PC-3 (cell line): ENCODE measurements around the gene NEO1. TPM values are rescaled to one million over a fixed set of nuclear protein-coding genes. Genes with fewer than 3 reads are reported as not detected.

Experiments used
- ATAC-seq: fragments of 200-7000 bp; cut with Tn5 transposase; 2 replicates; pipeline ENCODE4 v1.9.1; 2020; ENCODE audit warnings: mild to moderate bottlenecking, moderate library complexity
- BruUV-seq: library from RNA; stranded (reverse); fragments of 400-500 nt; replicated peaks from 2 replicates; lab custom pipeline; 2021; lab: Mats Ljungman, UMichigan
- CTCF ChIA-PET: fragments of 300-600 bp; sonication (Branson Sonifier 250); formaldehyde crosslinking; loops from one replicate; lab custom pipeline; 2022; ENCODE audit warnings: antibody characterized with exemption; lab: Charles Lee
- POLR2A ChIA-PET: fragments of 300-600 bp; sonication (Branson Sonifier 250); formaldehyde crosslinking; loops from one replicate; lab custom pipeline; 2022; ENCODE audit warnings: antibody characterized with exemption; ENCODE audit not compliant: unreplicated experiment; lab: Charles Lee
- DNase-seq: peaks from one replicate; pipeline ENCODE4 v3.0.0-alpha.2; 2015
- H2AFZ ChIP-seq: fragments of 300-600 bp; sonication (generic); 2 replicates; pipeline ENCODE4 v1.6.0; 2016; ENCODE audit warnings: antibody characterized with exemption, low read length
- H3F3A ChIP-seq: fragments of 300-600 bp; sonication (generic); one replicate; pipeline ENCODE4 v1.6.0; 2017; ENCODE audit warnings: antibody characterized with exemption, low read length, control low read depth, mild to moderate bottlenecking; ENCODE audit not compliant: unreplicated experiment
- H3K27ac ChIP-seq: fragments of 300-600 bp; sonication (generic); 2 replicates; pipeline ENCODE4 v1.5.1; 2016; ENCODE audit warnings: mild to moderate bottlenecking, low read length
- H3K27me3 ChIP-seq: fragments of 300-600 bp; sonication (generic); 2 replicates; pipeline ENCODE4 v1.6.1; 2016; ENCODE audit warnings: low read length, mixed read lengths
- H3K36me3 ChIP-seq: fragments of 300-600 bp; sonication (generic); 2 replicates; pipeline ENCODE4 v1.6.1; 2016; ENCODE audit warnings: low read depth, mixed run types, low read length, mixed read lengths
- H3K4me1 ChIP-seq: fragments of 300-600 bp; sonication (generic); 2 replicates; pipeline ENCODE4 v1.5.1; 2016; ENCODE audit warnings: low read length; ENCODE audit not compliant: insufficient read depth
- H3K4me2 ChIP-seq: fragments of 300-600 bp; sonication (generic); 2 replicates; pipeline ENCODE4 v1.6.0; 2016; ENCODE audit warnings: low read length
- H3K4me3 ChIP-seq: fragments of 300-600 bp; sonication (generic); 2 replicates; pipeline ENCODE4 v1.5.1; 2016; ENCODE audit warnings: mild to moderate bottlenecking, low read length, mixed read lengths
- H3K79me2 ChIP-seq: fragments of 300-600 bp; sonication (generic); 2 replicates; pipeline ENCODE4 v1.6.1; 2017; ENCODE audit warnings: low read length, mixed read lengths
- H3K9ac ChIP-seq: fragments of 300-600 bp; sonication (generic); 2 replicates; pipeline ENCODE4 v1.6.0; 2016; ENCODE audit warnings: mild to moderate bottlenecking, low read length
- H3K9me2 ChIP-seq: fragments of 300-600 bp; sonication (generic); replicated peaks from 2 replicates; pipeline ENCODE4 v1.6.1; 2016; ENCODE audit warnings: mixed run types, low read length, mixed read lengths
- H3K9me3 ChIP-seq: fragments of 300-600 bp; sonication (generic); 2 replicates; pipeline ENCODE4 v1.6.1; 2016; ENCODE audit warnings: low read length, mixed read lengths
- H4K20me1 ChIP-seq: fragments of 300-600 bp; sonication (generic); 2 replicates; pipeline ENCODE4 v1.6.1; 2016; ENCODE audit warnings: low read length, mixed read lengths
- EZH2 ChIP-seq: fragments of 300-600 bp; sonication (generic); IDR thresholded peaks from one replicate; pipeline ENCODE4 v1.6.1; 2017; ENCODE audit warnings: antibody characterized with exemption, mild to moderate bottlenecking, low read length; ENCODE audit not compliant: unreplicated experiment
- EZH2phosphoT487 ChIP-seq: fragments of 300-600 bp; sonication (generic); IDR thresholded peaks from 2 replicates; pipeline ENCODE4 v1.6.1; 2018; ENCODE audit warnings: mild to moderate bottlenecking, antibody characterized with exemption, low read length, borderline replicate concordance
- intact Hi-C: fragments of 100-400 bp; cut with micrococcal nuclease; formaldehyde crosslinking; loops from 2 replicates; pipeline ENCODE4 v1.9.0; 2023
- total RNA-seq: library from RNA; depleted of rRNA; stranded (reverse); fragments of >200 nt; gene quantifications from 2 replicates; pipeline ENCODE4 v1.2.3, GENCODE V29; 2014
- TF ChIP-seq, protein P1 (sequence below): fragments of 300-600 bp; sonication (generic); conservative IDR thresholded peaks from 2 replicates; pipeline ENCODE4 v1.5.1; 2017; ENCODE audit warnings: antibody characterized with exemption, low read depth, mild to moderate bottlenecking, low read length

The NEO1 gene
- total RNA-seq, 1 experiment from 2014 or later = 1.2 TPM

DNA sequence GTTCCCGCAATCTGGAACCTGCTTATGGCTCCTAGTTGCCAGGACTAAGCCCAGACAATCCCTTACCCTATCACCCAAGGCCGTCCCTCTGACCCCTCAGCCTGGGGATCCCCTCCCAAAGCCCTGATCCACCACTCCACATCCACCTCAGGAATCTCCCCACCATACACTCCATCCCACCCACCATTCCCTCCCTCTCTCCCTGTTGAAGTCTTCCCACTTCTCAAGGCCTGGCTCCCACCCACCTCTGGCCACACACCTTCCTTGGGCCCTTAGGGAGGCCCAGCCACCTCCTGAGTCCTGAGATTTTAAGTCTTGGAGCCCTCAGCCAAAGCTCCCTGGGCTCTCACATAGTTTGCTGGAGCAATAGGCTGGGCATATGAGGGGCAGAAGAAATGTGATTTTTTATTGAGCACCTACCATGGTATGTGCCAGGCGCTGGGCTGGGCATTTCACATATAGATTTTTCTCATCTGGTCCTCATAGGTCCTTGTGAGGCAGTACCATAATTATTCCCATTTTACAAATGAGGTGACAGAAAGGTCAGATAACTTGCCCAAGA is 268.4 kb downstream of the NEO1 start:
- Histone ChIP-seq H3F3A (no peaks in the 10 kb centered on the region), H3K4me3 (no peak overlapping the region), H2AFZ (no peak overlapping the region), H3K9me2 (no peaks in the 10 kb centered on the region), H3K79me2 (no peaks in the 10 kb centered on the region), H3K4me2 (no peak overlapping the region), H3K36me3 (no peaks in the 10 kb centered on the region), H4K20me1 (no peaks in the 10 kb centered on the region), H3K27ac (no peak overlapping the region), H3K9ac (no peak overlapping the region), H3K27me3 (no peaks in the 10 kb centered on the region), H3K9me3 (no peaks in the 10 kb centered on the region), H3K4me1 (no peaks in the 10 kb centered on the region)
- no TSS peak for BruUV-seq
- ChIA-PET CTCF (no interaction called here), POLR2A (no interaction called here)
- intact Hi-C loops = no loop called here
- ATAC-seq = no peak
- no peak for DNase-seq
- TF ChIP-seq EZH2 (no peak), EZH2phosphoT487 (no peak)
- TF ChIP-seq, protein P1, sequence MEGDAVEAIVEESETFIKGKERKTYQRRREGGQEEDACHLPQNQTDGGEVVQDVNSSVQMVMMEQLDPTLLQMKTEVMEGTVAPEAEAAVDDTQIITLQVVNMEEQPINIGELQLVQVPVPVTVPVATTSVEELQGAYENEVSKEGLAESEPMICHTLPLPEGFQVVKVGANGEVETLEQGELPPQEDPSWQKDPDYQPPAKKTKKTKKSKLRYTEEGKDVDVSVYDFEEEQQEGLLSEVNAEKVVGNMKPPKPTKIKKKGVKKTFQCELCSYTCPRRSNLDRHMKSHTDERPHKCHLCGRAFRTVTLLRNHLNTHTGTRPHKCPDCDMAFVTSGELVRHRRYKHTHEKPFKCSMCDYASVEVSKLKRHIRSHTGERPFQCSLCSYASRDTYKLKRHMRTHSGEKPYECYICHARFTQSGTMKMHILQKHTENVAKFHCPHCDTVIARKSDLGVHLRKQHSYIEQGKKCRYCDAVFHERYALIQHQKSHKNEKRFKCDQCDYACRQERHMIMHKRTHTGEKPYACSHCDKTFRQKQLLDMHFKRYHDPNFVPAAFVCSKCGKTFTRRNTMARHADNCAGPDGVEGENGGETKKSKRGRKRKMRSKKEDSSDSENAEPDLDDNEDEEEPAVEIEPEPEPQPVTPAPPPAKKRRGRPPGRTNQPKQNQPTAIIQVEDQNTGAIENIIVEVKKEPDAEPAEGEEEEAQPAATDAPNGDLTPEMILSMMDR = no peak

DNA sequence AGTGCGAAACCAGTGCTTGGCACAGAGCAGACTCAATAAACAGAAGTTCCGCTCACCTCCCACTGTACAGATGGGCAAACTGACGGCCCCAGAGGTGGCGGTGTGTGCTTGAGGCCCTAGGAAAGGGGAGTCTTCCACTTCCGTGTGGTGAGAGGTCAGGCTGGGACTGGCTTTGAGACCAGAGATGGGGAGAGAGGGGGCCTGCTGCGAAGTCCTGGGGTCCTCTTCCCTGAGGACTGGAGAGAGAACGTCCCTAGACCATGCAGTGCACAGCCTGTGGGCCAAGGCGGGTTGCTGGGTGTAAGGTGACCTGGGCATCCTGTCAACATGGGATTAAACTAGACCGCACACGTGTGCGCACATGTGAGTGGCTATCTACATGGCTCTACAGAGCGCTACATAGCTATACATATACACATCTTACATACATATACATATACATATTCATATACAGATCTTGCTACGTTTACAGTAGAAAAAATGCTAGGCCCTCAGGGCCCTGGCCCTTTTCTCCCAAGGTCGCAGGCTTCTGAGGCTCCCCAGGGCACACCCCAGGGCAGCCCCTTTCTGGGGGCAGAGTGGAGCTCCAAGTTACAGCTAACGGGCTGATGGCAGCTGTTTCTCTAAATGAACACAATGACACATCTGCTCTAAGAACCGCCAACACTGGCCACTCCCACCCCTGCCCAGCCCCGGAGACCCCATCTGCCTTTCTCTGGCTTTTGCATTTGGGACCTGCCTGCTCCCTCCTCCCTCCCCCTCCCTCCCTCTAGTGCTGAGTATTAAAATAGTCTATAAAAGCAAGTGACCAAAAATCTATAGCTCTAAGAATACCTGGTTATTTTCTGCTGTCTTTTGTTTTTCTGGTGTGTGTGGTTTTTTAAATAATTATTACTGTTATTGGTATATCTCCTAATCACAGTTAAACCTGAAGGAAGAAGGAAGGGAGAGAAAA is 269.5 kb downstream of the NEO1 start:
- Histone ChIP-seq H4K20me1 (no peaks in the 10 kb centered on the region), H3F3A (no peaks in the 10 kb centered on the region), H3K4me2 (no peak overlapping the region), H3K4me1 (no peaks in the 10 kb centered on the region), H3K27ac (no peak overlapping the region), H3K27me3 (no peaks in the 10 kb centered on the region), H3K36me3 (no peaks in the 10 kb centered on the region), H2AFZ (no peak overlapping the region), H3K4me3 (no peak overlapping the region), H3K9me2 (no peaks in the 10 kb centered on the region), H3K9ac (no peak overlapping the region), H3K79me2 (no peaks in the 10 kb centered on the region), H3K9me3 (no peaks in the 10 kb centered on the region)
- no TSS peak for BruUV-seq
- no peak for TF ChIP-seq EZH2
- no peak for TF ChIP-seq EZH2phosphoT487
- TF ChIP-seq, protein P1 = no peak
- ATAC-seq (no peak), DNase-seq (no peak)
- intact Hi-C loops = no loop called here
- POLR2A ChIA-PET = no interaction called here
- CTCF ChIA-PET = no interaction called here
